GM12873 (cell line): Measurements from ENCODE around the gene SCGB1D1.
A peak's percentile ranks its signal among the peaks of the same experiment; 100 is the strongest.

Experiments used
- TF ChIP-seq, protein P1 (sequence below): IDR thresholded peaks from 2 replicates; pipeline ENCODE4 v1.5.1; 2012; ENCODE audit warnings: low read depth, mild to moderate bottlenecking, moderate library complexity, low read length, control low read depth; ENCODE audit not compliant: insufficient read depth; ENCODE audit errors: missing control alignments

Gene SCGB1D1

DNA sequence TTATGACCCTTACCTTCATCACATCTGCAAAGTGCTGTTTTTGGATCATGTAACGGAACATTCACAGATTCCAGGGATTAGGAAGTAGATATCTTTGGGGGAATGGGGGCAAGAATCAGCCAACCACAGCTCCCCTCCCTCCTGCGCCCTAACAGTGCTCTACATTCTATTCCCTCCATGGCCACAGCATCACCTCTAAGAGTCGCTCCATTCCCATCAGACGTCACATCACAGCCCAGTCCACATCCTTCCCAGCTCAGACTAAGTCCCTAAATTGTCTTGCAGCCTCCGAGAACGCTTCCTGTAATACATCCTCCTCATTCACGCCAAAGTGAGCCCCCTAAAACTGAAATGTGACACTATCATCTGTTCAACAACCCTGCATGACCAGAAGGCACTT lies 5.9 kb downstream of the SCGB1D1 start:
- TF ChIP-seq, protein P1, sequence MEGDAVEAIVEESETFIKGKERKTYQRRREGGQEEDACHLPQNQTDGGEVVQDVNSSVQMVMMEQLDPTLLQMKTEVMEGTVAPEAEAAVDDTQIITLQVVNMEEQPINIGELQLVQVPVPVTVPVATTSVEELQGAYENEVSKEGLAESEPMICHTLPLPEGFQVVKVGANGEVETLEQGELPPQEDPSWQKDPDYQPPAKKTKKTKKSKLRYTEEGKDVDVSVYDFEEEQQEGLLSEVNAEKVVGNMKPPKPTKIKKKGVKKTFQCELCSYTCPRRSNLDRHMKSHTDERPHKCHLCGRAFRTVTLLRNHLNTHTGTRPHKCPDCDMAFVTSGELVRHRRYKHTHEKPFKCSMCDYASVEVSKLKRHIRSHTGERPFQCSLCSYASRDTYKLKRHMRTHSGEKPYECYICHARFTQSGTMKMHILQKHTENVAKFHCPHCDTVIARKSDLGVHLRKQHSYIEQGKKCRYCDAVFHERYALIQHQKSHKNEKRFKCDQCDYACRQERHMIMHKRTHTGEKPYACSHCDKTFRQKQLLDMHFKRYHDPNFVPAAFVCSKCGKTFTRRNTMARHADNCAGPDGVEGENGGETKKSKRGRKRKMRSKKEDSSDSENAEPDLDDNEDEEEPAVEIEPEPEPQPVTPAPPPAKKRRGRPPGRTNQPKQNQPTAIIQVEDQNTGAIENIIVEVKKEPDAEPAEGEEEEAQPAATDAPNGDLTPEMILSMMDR, result peak; percentile 23

DNA sequence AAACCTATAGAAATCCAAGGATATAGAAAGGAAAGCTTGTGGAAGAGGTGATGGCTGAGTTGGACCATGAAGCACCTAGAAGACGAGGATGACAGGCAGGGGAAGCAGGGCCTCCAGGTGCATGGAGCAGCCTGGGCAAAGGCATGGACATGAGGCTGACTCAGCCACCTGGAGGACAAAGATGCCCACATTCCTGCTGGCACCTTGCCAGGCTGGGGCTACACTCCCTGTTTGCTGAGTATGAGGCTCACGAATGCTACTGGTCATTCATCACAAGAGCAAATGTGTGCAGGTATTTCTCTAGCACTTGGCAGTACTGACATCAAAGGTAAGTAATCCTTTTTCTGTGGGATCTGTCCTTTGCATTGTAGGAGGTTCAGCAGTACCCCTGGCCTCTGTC lies 11.4 kb downstream of the SCGB1D1 start:
- TF ChIP-seq, protein P1, result no peak

DNA sequence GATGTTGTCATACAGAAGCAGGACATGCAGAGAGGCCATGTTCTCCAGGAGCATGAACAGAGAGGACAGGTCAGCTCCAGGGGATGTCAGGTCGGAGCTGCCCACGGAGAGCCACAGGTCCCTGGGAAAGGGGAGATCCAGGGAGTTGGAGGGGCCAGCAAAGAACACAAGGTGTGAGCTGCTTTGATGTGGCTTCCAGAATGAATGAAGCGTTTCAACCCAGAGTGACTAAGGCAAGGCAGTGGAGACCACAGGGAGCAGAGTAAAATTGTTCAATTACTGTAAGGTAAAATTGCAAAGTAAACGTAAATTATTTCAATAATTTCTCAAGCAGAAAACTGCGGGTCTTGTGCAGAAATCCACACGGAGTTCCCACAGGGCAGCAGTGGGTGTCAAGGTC lies 12.9 kb downstream of the SCGB1D1 start:
- TF ChIP-seq, protein P1, result no peak

DNA sequence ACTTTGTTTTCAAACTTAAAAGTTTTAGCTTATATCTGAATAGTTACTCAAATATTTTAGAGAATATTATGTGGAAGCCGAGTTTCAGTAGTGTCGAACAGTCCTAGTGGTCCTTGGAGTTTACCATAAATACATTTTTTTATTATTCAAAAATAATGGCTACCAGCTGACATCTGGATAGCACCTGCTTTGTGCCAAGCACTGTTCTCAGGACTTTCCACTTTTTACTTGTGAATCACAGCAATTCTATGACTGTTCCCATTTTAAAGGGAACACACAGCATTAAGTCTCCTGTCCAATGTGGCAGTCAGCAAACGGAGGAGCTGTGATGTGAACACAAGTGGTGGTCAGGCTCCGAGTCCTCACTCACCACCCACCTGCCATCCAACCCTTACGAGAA lies 14.4 kb downstream of the SCGB1D1 start:
- TF ChIP-seq, protein P1, result no peak

DNA sequence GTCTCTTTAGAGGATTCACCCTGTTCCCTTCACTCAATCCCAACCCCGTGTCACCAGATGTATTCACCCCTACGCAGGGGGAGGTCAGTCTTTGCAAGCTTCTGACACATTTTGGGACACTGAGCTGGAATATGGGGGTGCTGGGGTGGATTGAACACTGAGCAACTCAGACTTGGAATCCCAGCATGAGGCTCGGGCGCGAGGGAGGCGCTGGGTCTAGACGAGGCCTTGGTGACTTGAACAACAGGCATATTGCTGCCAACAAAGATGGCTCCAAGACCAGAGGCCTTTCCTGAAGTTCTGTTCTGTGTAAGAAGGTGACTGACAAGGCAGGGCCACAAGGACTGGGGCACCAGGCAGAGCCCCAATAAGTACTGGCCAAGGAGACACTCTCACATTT lies 15.4 kb downstream of the SCGB1D1 start:
- TF ChIP-seq, protein P1, result no peak

DNA sequence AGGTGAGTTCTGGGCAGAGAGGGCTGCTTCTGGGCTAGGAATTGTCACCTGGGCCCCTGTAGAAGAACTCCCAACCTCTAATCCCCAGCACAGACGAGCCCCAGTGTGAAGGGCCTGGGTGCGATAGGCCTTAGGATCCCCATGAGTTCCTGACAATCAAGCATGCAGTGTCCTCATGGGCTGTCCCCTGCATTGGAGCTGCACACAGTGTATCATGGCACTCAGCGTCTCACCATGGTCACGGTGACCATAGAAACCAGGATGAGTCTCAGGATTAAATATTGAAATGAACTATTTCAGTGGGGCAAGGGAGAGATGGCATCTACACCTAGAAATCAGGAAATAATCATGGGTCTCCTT lies 18.7 kb downstream of the SCGB1D1 start:
- TF ChIP-seq, protein P1, result no peak

DNA sequence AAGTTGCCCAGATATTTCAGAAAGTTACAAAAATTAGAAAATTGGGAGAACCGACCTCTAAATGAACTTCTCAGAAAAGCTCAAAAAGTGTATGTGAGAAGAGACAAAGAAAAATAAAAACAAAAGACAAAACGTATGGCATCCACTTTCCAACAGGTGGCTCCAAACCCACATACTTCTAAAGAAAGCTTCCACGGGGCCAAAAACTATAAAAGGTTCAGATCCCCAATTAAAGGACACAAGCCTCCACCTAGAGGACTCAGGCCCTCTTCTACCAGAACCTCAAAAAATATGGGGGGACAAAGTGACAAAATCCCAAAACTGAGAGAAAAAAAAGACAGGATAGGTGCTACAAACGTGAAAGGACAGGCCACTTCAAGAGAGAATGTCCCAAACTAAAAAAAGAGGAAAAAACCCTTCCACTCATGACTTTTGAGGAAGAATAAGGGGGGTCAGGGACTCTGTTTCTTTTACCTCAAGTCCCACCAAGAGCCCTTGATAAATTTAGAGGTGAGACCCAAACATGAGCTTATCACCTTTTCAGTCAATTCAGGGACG lies 27.3 kb downstream of the SCGB1D1 start:
- TF ChIP-seq, protein P1, result peak; percentile 45
